ENCODE measurements around the gene UBE2D2. TPM values are rescaled to one million over a fixed set of nuclear protein-coding genes. Genes with fewer than 3 reads are reported as not detected.

Gene UBE2D2
- total RNA-seq, 2 experiments from 2014 or later, result 145 to 239 TPM

DNA sequence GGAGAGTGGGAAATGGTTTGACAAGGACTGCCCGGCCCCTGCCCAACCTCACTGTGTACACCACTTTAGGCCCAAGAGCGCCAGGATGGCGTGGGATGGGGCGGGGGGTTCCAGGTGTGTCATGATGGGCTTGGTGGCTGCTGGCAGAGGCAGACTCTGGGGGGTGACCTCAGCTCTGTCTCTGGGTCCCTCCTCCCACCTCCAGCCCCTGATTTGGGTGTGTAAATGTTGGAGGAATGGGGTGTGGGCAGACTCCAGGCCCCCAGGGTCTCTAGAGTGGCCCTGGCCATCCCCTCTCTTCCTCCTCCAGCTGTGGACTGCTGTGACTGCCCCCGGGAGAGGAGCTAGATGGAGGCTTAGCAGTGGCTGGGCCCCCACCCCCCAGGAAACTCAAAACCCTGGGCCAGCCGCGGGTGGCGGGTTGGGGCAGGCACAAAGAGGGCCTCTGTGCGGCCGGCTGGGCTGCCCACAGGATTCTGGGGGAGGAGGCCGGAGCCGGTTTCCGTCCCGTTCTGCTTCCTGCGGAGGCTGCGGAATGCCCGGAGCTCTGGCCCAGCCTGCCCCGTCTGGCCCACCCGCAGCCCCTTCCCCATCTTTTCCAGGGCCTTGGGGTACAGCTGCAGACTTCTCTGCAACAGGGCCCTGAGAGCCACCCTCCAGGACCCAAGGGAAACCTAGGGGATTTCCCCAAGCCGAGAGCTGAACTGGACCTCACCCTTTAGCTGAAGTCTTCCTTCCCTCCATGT is 110.1 kb downstream of the UBE2D2 start:
- Histone ChIP-seq H3K9me2 (ENCODE audit: insufficient read depth, low read length) (no peaks in the 10 kb centered on the region), H3K4me1 (ENCODE audit: insufficient read depth, low read length, poor library complexity, severe bottlenecking) (peaks cover 83% of the 10 kb centered on the region), H4K20me1 (ENCODE audit: insufficient read depth, low read length) (no peaks in the 10 kb centered on the region), H3K36me3 (ENCODE audit: insufficient read depth, low read length) (peaks cover 7% of the 10 kb centered on the region; the same call in 1 of the 2 replicates), H3K4me2 (ENCODE audit: low read length) (peak overlapping the region; percentile 94), H3K79me2 (ENCODE audit: insufficient read depth, low read depth, low read length) (peaks cover 80% of the 10 kb centered on the region), H3K4me3 (ENCODE audit: low read depth, low read length, poor library complexity, severe bottlenecking) (peak overlapping the region; percentile 74), H3K27ac (ENCODE audit: low read depth, low read length, poor library complexity, severe bottlenecking) (peak overlapping the region; percentile 99), H3K9me3 (ENCODE audit: low read length) (no peaks in the 10 kb centered on the region), H2AFZ (ENCODE audit: low read length) (no peak overlapping the region)
- POLR2A ChIA-PET, result interaction anchor here (0.6 to 6.6 kb wide), 8 partner anchors 17 to 721 kb away, joined by 3 to 73 read pairs (median 4); partner anchors contain the start of gene CXXC5
- CTCF ChIA-PET (ENCODE audit: unreplicated experiment), result interaction anchor here (1.1 to 1.8 kb wide), 5 partner anchors 10 to 108 kb away, joined by 3 to 11 read pairs (median 5); partner anchors contain the start of gene CXXC5
- TF ChIP-seq EZH2phosphoT487 (IDR thresholded peaks at IDR 0.05; ENCODE audit: borderline replicate concordance, low read depth, low read length), result no peak
- TF ChIP-seq, protein P1, sequence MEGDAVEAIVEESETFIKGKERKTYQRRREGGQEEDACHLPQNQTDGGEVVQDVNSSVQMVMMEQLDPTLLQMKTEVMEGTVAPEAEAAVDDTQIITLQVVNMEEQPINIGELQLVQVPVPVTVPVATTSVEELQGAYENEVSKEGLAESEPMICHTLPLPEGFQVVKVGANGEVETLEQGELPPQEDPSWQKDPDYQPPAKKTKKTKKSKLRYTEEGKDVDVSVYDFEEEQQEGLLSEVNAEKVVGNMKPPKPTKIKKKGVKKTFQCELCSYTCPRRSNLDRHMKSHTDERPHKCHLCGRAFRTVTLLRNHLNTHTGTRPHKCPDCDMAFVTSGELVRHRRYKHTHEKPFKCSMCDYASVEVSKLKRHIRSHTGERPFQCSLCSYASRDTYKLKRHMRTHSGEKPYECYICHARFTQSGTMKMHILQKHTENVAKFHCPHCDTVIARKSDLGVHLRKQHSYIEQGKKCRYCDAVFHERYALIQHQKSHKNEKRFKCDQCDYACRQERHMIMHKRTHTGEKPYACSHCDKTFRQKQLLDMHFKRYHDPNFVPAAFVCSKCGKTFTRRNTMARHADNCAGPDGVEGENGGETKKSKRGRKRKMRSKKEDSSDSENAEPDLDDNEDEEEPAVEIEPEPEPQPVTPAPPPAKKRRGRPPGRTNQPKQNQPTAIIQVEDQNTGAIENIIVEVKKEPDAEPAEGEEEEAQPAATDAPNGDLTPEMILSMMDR (conservative IDR thresholded peaks at IDR 0.05; ENCODE audit: low read length), result no peak
- BruUV-seq (replicated peaks), result no TSS peak
- peak; percentile 52 for DNase-seq (ENCODE audit: low spot score)
- intact Hi-C loops (cut with micrococcal nuclease; ENCODE audit: unreplicated experiment), result no loop called here

DNA sequence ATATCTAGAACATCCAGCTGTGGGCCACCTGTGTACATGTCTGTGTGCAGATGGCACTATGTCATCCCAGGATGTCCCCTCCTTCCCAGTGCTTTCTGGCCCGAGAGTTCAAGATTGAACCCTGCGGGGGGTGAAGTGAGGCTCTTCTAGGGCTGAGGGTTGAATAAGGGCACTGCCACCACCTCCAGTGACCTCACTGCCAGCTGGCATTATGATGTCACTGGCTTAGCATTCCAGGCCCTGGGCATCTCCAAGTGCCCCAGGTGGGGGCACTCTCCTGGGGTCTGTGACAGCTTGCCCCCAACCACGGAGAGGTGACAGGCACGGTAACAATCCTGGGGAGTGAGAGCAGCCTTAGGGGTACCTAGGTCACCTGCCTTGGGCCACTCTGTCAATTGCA is 114.1 kb downstream of the UBE2D2 start:
- peaks cover 10% of the 10 kb centered on the region for H3K36me3 ChIP-seq (ENCODE audit: insufficient read depth, low read length)
- H2AFZ ChIP-seq (ENCODE audit: low read length), result no peak overlapping the region
- peaks cover 52% of the 10 kb centered on the region for H3K79me2 ChIP-seq (ENCODE audit: insufficient read depth, low read depth, low read length)
- H3K9me3 ChIP-seq (ENCODE audit: low read length), result no peaks in the 10 kb centered on the region
- POLR2A ChIA-PET, result interaction anchor here (0.7 to 1.1 kb wide), 2 partner anchors 9 to 14 kb away, joined by 3 to 4 read pairs; no protein-coding TSS in a partner anchor
- TF ChIP-seq, protein P1 (conservative IDR thresholded peaks at IDR 0.05; ENCODE audit: low read length), result no peak
- TF ChIP-seq EZH2phosphoT487 (IDR thresholded peaks at IDR 0.05; ENCODE audit: borderline replicate concordance, low read depth, low read length), result no peak
- no peak for DNase-seq (ENCODE audit: low spot score)
- 0 out of 2 replicates have a peak overlapping the region, but pooled peaks have one; percentile 5 for H3K4me2 ChIP-seq (ENCODE audit: low read length)
- no peak overlapping the region for H3K4me3 ChIP-seq (ENCODE audit: low read depth, low read length, poor library complexity, severe bottlenecking)
- CTCF ChIA-PET (ENCODE audit: unreplicated experiment), result interaction anchor here (0.5 to 2.1 kb wide), 3 partner anchors 9 to 27 kb away, joined by 3 to 8 read pairs (median 7); no protein-coding TSS in a partner anchor
- no TSS peak for BruUV-seq (replicated peaks)
- no peaks in the 10 kb centered on the region; the same call in 1 of the 2 replicates for H4K20me1 ChIP-seq (ENCODE audit: insufficient read depth, low read length)
- peaks cover 53% of the 10 kb centered on the region for H3K4me1 ChIP-seq (ENCODE audit: insufficient read depth, low read length, poor library complexity, severe bottlenecking)
- H3K27ac ChIP-seq (ENCODE audit: low read depth, low read length, poor library complexity, severe bottlenecking), result peak overlapping the region; percentile 9
- no peaks in the 10 kb centered on the region for H3K9me2 ChIP-seq (ENCODE audit: insufficient read depth, low read length)
- intact Hi-C loops (cut with micrococcal nuclease; ENCODE audit: unreplicated experiment), result no loop called here
